HepG2 (cell line): Measurements from ENCODE around the gene NAV3. TPM values are rescaled to one million over a fixed set of nuclear protein-coding genes. Genes with fewer than 3 reads are reported as not detected.

Source experiments
- CC2D1A ChIP-seq: sonication (generic); formaldehyde crosslinking; IDR thresholded peaks from 2 replicates; pipeline ENCODE4 v1.8.1; 2023; ENCODE audit warnings: mild to moderate bottlenecking, missing genetic modification reagents
- FOXM1 ChIP-seq: sonication (generic); formaldehyde crosslinking; IDR thresholded peaks from 2 replicates; pipeline ENCODE4 v1.5.0; 2020; ENCODE audit warnings: missing genetic modification reagents
- MED1 ChIP-seq: sonication (generic); formaldehyde crosslinking; IDR thresholded peaks from 2 replicates; pipeline ENCODE4 v1.4.0; 2020; ENCODE audit warnings: missing genetic modification reagents
- PAX8 ChIP-seq: sonication (generic); formaldehyde crosslinking; IDR thresholded peaks from 2 replicates; pipeline ENCODE4 v1.8.0; 2022; ENCODE audit warnings: mild to moderate bottlenecking, missing genetic modification reagents, borderline replicate concordance
- RFX3 ChIP-seq: IDR thresholded peaks from 2 replicates; pipeline ENCODE4 v1.6.1; 2016; ENCODE audit warnings: missing biosample characterization, missing genetic modification reagents
- RFXAP ChIP-seq: sonication (generic); formaldehyde crosslinking; IDR thresholded peaks from 2 replicates; pipeline ENCODE4 v1.4.0; 2020; ENCODE audit warnings: missing genetic modification reagents, borderline replicate concordance
- SKI ChIP-seq: fragments of 450-650 bp; IDR thresholded peaks from one replicate; pipeline ENCODE4 v1.6.1; 2018; ENCODE audit warnings: mild to moderate bottlenecking; ENCODE audit not compliant: partially characterized antibody
- ZNF30 ChIP-seq: sonication (generic); formaldehyde crosslinking; IDR thresholded peaks from 2 replicates; pipeline ENCODE4 v1.5.0; 2020; ENCODE audit warnings: mild to moderate bottlenecking, missing genetic modification reagents
- polyA plus RNA-seq, 8 experiments: library from polyadenylated mRNA; depleted of rRNA in 3 of 8; stranded (reverse) in 7 of 8; unstranded in 1 of 8; fragments of >200 nt; fragmentation: Illumina TruSeq in 4 of 8; extraction: Trizol in 4 of 8; gene quantifications; 2 replicates each; pipeline versions ENCODE4 v1.2.1 to v1.2.3, GENCODE V29; 2011 to 2016; ENCODE audit warnings: low read depth in 4 of 8, missing spikeins in 1 of 8, mixed read lengths in 1 of 8; ENCODE audit not compliant: insufficient read depth in 1 of 8
- total RNA-seq, 5 experiments: library from RNA; depleted of rRNA; stranded (reverse); fragments of >200 nt; fragmentation: Illumina TruSeq; extraction: Trizol; gene quantifications; 2 replicates each; pipeline ENCODE4 v1.2.3, GENCODE V29; 2016; ENCODE audit warnings: low read depth in 1 of 5
- TF ChIP-seq, protein P1 (sequence below): sonication (generic); formaldehyde crosslinking; IDR thresholded peaks from 2 replicates; pipeline ENCODE4 v1.8.1; 2023; ENCODE audit warnings: mild to moderate bottlenecking, missing genetic modification reagents
- TF ChIP-seq, protein P2 (sequence below): sonication (generic); formaldehyde crosslinking; IDR thresholded peaks from 2 replicates; pipeline ENCODE4 v1.4.0; 2020; ENCODE audit warnings: missing genetic modification reagents, mild to moderate bottlenecking, borderline replicate concordance
- TF ChIP-seq, protein P3 (sequence below): sonication (generic); formaldehyde crosslinking; IDR thresholded peaks from 2 replicates; pipeline ENCODE4 v1.4.0; 2020; ENCODE audit warnings: missing genetic modification reagents
- TF ChIP-seq, protein P4 (sequence below): sonication (generic); formaldehyde crosslinking; IDR thresholded peaks from 2 replicates; pipeline ENCODE4 v1.4.0; 2020; ENCODE audit warnings: missing genetic modification reagents, borderline replicate concordance
- TF ChIP-seq, protein P5 (sequence below): sonication (generic); formaldehyde crosslinking; IDR thresholded peaks from 2 replicates; pipeline ENCODE4 v1.8.0; 2022; ENCODE audit warnings: mild to moderate bottlenecking, missing genetic modification reagents
- TF ChIP-seq, protein P6 (sequence below): IDR thresholded peaks from 2 replicates; pipeline ENCODE4 v1.6.1; 2012; ENCODE audit warnings: low read depth, low read length, improper control_type of control experiment

NAV3 gene
- total and polyA plus RNA-seq, 2 of the 13 experiments (the other 11 are each of a cell fraction or from before 2014, with no cell fraction given) = 0.01 to 0.18 TPM

DNA sequence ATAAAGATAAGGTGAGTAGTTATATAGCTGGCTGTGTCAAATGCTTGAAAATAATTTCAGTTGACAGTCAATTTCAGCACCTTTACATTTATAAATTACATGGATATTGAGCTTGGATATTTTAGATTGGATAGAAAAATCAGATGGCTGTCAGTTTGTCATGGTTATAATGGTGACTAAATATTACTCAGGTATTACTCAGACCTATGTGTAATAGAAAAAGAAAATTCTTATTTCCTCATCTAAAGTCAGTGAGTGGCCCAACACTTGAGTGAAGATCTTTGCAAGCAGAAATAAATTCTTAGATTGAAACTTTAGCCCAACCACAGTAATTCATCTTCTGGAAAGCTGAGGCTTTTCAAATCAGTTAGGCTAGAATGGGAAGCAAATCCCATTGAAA lies 354.4 kb downstream of the NAV3 start (continued):
- TF ChIP-seq, protein P1, sequence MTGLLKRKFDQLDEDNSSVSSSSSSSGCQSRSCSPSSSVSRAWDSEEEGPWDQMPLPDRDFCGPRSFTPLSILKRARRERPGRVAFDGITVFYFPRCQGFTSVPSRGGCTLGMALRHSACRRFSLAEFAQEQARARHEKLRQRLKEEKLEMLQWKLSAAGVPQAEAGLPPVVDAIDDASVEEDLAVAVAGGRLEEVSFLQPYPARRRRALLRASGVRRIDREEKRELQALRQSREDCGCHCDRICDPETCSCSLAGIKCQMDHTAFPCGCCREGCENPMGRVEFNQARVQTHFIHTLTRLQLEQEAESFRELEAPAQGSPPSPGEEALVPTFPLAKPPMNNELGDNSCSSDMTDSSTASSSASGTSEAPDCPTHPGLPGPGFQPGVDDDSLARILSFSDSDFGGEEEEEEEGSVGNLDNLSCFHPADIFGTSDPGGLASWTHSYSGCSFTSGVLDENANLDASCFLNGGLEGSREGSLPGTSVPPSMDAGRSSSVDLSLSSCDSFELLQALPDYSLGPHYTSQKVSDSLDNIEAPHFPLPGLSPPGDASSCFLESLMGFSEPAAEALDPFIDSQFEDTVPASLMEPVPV (CRISPR knock-in tag) = no peak
- TF ChIP-seq MED1 (CRISPR knock-in tag) (no peak), SKI (no peak), FOXM1 (CRISPR knock-in tag) (no peak), CC2D1A (no peak), PAX8 (CRISPR knock-in tag) (no peak), RFX3 (CRISPR knock-in tag) (no peak), ZNF30 (CRISPR knock-in tag) (no peak), RFXAP (CRISPR knock-in tag) (no peak)
- TF ChIP-seq, protein P2, sequence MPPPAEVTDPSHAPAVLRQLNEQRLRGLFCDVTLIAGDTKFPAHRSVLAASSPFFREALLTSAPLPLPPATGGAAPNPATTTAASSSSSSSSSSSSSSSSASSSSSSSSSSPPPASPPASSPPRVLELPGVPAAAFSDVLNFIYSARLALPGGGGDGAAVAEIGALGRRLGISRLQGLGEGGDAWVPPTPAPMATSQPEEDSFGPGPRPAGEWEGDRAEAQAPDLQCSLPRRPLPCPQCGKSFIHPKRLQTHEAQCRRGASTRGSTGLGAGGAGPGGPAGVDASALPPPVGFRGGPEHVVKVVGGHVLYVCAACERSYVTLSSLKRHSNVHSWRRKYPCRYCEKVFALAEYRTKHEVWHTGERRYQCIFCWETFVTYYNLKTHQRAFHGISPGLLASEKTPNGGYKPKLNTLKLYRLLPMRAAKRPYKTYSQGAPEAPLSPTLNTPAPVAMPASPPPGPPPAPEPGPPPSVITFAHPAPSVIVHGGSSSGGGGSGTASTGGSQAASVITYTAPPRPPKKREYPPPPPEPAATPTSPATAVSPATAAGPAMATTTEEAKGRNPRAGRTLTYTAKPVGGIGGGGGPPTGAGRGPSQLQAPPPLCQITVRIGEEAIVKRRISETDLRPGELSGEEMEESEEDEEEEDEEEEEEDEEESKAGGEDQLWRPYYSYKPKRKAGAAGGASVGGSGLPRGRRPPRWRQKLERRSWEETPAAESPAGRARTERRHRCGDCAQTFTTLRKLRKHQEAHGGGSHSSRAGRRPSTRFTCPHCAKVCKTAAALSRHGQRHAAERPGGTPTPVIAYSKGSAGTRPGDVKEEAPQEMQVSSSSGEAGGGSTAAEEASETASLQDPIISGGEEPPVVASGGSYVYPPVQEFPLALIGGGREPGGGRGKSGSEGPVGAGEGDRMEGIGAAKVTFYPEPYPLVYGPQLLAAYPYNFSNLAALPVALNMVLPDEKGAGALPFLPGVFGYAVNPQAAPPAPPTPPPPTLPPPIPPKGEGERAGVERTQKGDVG = no peak
- TF ChIP-seq, protein P3, sequence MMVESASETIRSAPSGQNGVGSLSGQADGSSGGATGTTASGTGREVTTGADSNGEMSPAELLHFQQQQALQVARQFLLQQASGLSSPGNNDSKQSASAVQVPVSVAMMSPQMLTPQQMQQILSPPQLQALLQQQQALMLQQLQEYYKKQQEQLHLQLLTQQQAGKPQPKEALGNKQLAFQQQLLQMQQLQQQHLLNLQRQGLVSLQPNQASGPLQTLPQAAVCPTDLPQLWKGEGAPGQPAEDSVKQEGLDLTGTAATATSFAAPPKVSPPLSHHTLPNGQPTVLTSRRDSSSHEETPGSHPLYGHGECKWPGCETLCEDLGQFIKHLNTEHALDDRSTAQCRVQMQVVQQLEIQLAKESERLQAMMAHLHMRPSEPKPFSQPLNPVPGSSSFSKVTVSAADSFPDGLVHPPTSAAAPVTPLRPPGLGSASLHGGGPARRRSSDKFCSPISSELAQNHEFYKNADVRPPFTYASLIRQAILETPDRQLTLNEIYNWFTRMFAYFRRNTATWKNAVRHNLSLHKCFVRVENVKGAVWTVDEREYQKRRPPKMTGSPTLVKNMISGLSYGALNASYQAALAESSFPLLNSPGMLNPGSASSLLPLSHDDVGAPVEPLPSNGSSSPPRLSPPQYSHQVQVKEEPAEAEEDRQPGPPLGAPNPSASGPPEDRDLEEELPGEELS (CRISPR knock-in tag) = no peak
- TF ChIP-seq, protein P4, sequence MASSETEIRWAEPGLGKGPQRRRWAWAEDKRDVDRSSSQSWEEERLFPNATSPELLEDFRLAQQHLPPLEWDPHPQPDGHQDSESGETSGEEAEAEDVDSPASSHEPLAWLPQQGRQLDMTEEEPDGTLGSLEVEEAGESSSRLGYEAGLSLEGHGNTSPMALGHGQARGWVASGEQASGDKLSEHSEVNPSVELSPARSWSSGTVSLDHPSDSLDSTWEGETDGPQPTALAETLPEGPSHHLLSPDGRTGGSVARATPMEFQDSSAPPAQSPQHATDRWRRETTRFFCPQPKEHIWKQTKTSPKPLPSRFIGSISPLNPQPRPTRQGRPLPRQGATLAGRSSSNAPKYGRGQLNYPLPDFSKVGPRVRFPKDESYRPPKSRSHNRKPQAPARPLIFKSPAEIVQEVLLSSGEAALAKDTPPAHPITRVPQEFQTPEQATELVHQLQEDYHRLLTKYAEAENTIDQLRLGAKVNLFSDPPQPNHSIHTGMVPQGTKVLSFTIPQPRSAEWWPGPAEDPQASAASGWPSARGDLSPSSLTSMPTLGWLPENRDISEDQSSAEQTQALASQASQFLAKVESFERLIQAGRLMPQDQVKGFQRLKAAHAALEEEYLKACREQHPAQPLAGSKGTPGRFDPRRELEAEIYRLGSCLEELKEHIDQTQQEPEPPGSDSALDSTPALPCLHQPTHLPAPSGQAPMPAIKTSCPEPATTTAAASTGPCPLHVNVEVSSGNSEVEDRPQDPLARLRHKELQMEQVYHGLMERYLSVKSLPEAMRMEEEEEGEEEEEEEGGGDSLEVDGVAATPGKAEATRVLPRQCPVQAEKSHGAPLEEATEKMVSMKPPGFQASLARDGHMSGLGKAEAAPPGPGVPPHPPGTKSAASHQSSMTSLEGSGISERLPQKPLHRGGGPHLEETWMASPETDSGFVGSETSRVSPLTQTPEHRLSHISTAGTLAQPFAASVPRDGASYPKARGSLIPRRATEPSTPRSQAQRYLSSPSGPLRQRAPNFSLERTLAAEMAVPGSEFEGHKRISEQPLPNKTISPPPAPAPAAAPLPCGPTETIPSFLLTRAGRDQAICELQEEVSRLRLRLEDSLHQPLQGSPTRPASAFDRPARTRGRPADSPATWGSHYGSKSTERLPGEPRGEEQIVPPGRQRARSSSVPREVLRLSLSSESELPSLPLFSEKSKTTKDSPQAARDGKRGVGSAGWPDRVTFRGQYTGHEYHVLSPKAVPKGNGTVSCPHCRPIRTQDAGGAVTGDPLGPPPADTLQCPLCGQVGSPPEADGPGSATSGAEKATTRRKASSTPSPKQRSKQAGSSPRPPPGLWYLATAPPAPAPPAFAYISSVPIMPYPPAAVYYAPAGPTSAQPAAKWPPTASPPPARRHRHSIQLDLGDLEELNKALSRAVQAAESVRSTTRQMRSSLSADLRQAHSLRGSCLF (CRISPR knock-in tag) = no peak
- TF ChIP-seq, protein P5, sequence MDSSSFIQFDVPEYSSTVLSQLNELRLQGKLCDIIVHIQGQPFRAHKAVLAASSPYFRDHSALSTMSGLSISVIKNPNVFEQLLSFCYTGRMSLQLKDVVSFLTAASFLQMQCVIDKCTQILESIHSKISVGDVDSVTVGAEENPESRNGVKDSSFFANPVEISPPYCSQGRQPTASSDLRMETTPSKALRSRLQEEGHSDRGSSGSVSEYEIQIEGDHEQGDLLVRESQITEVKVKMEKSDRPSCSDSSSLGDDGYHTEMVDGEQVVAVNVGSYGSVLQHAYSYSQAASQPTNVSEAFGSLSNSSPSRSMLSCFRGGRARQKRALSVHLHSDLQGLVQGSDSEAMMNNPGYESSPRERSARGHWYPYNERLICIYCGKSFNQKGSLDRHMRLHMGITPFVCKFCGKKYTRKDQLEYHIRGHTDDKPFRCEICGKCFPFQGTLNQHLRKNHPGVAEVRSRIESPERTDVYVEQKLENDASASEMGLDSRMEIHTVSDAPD = no peak
- TF ChIP-seq, protein P6, sequence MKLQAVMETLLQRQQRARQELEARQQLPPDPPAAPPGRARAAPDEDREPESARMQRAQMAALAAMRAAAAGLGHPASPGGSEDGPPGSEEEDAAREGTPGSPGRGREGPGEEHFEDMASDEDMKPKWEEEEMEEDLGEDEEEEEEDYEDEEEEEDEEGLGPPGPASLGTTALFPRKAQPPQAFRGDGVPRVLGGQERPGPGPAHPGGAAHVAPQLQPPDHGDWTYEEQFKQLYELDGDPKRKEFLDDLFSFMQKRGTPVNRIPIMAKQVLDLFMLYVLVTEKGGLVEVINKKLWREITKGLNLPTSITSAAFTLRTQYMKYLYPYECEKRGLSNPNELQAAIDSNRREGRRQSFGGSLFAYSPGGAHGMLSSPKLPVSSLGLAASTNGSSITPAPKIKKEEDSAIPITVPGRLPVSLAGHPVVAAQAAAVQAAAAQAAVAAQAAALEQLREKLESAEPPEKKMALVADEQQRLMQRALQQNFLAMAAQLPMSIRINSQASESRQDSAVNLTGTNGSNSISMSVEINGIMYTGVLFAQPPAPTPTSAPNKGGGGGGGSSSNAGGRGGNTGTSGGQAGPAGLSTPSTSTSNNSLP = no peak
